Left kidney (tissue), 2 donors: ENCODE results near the gene COMT. TPM values are rescaled to one million over a fixed set of nuclear protein-coding genes. Genes with fewer than 3 reads are reported as not detected.
A peak's percentile ranks its signal among the peaks of the same experiment; 100 is the strongest.
"Not testable (repeated sequence)": the region's sequence is repeated elsewhere in the genome, so short reads cannot be mapped to it uniquely, and the experiment has no call there.

Experiments used
- DNase-seq: peaks from one replicate; pipeline ENCODE4 v3.0.0-alpha.2; 2013
- polyA plus RNA-seq: library from polyadenylated mRNA; unstranded; fragments of 120-200 nt; gene quantifications from one replicate; pipeline ENCODE4 v1.2.1, GENCODE V29; 2013; ENCODE audit not compliant: insufficient read length

COMT gene
- polyA plus RNA-seq, 1 donor = 79.1 TPM

DNA sequence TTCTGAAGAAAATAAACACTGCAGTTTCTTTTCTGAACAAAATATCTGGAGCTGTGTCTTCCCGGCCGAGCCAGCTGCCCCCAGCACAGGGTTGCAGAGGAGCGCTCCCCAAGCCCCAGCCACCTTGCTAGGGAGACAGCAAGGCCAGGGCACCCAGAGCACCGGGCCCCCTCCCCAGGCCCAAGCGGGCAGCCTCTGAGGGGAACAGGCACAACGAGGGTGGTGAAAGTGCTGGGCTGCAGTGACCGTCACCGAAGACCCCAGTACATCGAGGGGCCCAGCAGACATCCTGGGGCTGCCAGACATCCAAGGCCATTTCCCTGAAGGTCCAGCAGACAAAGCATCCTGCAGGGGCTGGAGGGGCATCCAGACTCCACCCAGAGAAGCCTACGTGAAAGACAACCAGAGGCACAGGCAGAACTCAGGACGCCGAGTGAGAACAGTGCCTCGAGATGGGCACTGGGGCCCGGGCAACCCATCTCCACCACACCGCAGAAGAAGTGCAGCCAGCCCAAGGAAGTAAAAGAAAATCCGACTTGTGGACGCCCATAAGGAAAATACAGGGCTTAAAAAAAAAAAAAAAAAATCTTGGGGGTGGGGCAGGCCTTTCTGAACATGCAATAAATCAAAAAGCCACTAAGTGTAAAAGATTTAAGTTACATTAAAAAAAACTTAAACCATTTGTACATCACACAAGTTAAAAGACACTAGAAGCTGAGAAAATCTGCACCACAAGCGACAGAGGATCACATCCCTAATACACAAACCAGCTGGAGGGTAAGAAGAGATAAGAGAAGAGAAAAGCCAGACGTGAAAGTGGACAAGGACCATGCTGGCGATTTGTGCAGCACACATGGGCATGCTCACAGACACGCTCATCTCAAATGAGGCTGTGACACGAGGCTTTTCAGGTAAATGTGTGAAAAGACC is 36.0 kb upstream of the COMT start:
- no peak for DNase-seq

DNA sequence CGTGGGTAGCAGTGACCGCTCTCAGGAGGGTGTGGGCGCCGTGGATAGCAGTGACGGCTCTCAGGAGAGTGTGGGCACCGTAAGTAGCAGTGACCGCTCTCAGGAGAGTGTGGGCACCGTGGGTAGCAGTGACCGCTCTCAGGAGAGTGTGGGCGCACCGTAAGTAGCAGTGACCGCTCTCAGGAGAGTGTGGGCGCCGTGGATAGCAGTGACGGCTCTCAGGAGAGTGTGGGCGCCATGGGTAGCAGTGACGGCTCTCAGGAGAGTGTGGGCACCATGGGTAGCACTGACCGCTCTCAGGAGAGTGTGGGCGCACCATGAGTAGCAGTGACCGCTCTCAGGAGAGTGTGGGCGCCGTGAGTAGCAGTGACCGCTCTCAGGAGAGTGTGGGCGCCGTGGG is 34.7 kb upstream of the COMT start:
- DNase-seq = not testable (repeated sequence)

DNA sequence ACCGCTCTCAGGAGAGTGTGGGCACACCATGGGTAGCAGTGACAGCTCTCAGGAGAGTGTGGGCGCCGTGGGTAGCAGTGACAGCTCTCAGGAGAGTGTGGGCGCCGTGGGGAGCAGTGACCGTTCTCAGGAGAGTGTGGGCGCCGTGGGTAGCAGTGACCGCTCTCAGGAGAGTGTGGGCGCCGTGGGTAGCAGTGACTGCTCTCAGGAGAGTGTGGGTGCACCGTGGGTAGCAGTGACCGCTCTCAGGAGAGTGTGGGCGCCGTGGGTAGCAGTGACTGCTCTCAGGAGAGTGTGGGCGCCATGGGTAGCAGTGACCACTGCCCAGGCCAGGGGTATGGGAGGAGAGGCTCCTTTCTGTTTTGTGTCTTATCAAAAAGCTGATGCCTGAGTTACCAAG is 33.7 kb upstream of the COMT start:
- not testable (repeated sequence) for DNase-seq

DNA sequence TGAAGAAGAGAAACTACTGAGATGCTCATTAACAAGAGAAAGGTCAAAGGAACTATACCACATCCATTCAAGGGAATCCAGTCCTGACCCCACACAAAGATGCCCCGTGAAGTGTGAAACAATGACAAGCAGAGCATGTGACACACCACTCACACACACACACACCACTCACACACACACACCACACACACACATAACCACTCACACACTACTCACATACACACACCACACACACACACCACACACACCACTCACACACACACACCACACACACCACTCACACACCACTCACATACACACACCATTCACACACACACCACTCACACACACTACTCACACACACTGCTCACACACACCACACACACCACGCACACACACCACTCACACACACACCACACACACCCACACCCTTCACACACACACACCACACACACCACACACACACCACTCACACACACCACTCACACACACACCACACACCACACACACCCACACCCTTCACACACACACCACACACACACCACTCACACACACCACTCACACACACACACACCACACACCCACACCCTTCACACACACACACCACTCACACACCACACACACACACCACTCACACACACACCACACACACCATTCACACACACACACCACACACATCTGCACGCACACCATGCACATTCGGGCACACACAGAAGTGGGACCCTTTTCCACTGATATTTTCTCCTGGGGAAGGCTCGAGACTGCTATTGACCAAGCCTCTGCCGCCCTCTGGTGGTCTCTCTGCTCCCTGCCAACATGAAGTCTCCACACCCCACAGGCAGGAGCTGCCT is 32.0 kb upstream of the COMT start:
- peak; percentile 72 for DNase-seq

DNA sequence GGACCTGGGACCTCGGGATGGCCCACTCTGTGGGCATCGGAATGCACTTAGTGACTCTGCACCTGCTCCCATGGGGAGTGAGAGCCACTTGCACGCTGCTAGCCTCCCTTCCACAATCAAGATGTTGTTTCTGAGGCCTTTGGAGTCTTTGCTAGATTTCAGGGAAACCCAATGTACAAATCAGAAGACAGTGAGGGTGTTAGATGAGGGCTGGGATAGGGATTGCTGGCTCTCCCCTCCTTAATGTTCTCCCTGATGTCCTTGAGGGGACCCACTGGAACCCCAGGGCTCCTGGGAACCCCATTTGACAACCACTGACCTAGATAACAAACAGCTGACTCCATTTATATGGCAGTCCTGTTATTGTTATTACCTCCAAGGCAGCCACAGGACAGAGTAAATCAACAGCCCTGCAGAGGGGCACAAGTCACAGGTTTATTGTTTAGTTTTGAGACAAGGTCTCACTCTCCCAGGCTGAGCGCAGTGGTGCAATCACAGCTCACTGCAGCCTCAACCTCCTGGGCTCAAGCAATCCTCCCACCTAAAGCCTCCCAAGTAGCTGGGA is 31.3 kb upstream of the COMT start:
- DNase-seq = no peak

DNA sequence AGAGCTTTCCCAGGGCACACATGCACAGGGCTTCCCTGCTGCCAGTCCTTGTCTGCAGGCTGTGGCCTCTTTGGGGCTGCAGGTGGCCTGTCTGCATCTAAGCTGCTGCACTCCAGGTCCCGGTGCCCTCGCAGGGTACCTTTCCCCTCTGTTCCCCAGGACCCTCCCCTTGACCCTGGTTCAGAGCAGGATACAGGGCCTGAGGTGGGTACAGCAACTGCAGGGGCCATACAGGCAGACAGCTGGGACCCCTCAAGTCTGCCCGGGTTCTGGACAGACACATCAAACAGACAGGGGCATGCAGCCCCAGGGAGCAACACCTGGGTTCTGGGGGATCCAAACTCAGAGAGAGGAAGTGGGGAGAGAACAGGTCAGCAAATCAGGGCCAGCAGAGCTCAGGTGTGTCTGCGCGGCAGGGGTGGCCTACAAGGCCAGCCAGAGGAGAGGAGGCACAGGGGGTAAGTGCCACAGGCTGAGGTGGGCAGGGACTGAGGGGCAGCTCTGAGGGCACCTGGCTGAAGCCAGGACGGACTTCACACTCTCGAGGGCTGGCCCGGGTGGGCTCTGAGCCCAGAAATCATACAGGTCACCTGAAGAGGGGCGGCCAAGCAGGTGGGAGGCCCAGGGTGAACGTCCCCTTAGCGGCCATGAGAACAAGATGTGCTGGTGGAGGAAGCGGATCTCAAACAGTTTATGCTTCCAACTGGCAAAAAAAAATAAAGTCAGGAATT is 29.9 kb upstream of the COMT start:
- no peak for DNase-seq

DNA sequence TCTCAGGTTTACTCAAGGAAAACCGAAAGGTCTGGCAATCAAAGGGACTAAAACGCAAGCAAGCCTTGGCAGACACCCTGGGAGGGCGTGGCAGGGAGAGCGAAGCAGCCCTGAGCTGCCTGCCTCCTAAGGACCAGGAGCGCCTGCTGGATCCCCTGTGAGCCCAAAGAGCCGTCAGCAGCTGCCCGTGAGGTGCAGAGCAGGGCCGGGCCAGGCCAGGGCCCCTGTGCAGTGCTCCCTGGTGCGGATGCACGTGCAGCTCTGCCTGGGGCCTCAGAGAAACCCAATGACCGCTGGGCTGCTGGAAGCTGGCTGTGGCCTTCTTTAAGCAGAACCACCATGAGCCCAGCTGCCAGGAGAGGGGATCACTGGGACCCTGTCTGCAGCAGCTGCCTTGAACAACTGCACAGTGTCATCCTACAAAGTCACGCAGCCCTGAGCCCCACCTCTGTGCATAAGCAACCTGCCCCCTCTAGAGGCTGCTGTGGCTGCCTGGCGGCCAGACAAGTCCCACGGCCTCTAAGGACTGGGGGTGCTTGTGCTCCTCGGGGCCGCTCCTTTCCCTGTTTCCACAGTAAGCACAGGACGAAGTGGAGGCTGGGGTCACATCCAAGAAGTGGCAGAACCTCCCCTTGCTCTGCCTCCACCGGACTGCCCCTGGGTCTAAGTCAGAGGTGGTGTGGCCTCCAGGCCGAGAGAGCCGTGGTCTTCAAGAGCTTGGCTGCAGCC is 29.1 kb upstream of the COMT start:
- no peak for DNase-seq

DNA sequence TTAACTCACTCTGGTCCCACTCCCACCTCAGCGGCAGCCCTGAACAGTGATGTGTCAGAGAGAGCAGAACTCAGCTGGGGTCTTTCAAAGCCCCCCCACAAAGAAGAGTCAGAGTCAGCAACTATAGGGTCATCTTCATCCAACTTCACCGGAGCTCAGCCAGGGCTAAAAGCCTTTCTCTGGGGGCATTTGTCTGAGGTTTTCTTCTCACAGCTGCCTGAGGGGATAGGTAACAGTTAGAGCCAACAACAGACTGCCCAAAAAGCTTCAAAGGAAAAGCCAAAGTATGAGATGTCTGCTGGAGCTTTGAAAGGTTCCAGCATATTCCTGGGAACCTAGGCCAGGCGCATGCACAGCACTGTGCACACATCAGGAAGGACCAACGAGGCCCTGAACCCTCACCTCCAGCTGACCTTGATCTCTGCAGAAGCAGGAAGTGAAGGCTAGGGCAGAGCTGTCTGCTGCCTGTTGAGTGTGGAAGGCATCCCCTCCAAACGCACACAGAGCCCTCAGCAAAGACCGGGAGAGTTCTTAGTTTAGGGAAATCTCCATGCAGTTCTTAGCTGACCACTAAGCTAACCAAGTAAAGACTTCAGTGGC is 28.1 kb upstream of the COMT start:
- no peak for DNase-seq

DNA sequence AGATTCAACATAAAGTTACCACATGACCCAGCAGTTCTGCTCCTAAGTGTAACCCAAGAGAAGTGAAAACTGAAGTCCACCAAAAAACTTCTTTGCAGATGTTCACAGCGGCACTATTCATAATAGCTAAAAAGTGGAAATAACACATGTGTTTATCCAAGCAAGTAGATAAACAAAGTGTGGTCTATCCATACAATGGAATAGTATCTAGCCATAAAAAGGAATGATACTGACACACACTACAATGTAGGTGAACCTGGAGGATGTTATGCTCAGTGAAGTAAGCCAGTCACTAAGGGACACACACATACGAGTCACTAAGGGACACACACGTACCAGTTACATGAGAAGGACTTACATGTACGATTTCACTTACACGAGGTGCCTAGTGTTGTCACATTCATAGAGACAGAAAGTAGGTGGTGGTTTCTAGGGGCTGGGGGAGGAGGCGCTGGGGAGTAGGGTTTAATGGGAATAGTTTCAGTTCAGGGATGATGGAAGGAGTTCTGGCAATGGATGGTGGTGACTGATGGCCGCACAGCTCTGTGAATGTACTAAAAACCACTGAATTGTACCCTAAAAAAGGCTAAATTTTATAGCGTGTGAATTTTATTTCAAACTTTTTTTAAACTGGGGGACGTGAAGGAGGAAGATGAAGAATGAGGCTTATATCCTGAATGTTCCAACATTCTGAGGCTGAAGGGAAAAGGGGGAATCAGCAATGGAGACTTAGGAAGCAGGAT is 27.2 kb upstream of the COMT start:
- DNase-seq = no peak

DNA sequence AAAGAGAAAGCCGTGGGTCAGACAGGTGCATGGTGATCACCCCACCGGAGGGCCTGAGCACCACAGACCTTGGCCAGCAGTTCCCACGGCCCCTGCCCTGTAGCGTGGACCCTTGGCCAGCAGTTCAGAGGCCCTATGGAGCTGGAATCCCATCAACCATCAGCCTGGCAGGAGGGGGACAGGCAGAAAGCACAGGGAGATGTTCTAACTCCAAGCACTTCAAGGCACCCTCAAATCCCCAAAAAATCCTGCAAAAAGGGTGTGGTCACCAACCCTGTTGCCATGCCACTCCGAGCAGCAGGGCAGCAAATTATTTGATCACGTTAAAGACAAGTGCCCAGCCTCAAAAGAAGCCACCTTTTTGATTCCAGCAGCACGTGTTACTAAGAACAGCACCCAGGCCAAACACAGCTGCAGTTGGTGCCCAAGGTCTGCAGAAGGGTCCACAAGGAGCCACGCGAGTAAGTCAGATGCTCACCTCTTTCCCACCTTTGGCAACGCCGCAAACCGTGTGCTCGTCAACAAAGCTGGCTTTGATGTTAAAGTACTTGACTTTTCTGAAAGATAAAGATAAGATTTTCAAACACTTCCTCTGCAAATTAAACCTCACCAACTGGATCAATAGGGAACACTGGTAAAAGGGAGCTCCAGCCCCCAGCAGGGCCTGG is 26.2 kb upstream of the COMT start:
- no peak for DNase-seq

DNA sequence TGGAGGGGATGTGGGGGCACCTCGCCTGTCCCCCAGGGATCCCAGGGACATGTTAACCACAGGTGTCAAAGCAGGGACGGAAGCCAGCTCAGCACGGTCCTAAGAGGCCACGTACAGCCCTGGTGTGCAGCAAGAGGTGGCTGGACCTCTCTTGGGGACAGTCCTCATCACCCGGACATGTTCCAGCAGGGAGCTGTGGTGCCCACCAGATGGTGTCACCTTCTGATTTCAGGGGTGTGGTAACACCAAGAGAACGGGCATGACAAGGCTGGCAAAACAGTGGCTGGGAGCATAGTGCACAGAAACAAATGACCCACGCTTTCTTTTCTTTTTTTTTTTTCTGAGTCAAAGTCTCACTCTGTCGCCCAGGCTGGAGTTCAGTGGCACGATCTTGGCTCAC is 25.6 kb upstream of the COMT start:
- no peak for DNase-seq

DNA sequence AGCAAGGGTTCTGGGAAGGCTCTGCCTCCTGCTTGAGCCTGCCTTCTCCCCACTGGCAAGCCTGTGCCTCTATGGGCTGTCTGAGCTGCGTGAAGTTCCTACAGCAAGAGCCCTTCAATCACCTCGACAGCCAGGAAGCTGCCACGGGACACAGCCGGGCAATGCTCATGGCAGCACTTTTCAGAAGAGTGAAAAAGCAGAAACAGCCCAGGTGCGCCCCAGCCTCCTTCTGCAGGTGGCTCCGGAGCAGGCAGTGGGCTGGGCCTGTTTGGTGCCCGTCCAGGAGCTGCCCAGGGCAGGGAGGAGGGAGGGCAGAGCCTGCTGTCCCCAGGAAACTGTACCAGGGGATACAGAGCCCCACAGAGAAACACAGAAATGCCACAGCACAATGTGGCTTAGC is 24.6 kb upstream of the COMT start:
- no peak for DNase-seq

DNA sequence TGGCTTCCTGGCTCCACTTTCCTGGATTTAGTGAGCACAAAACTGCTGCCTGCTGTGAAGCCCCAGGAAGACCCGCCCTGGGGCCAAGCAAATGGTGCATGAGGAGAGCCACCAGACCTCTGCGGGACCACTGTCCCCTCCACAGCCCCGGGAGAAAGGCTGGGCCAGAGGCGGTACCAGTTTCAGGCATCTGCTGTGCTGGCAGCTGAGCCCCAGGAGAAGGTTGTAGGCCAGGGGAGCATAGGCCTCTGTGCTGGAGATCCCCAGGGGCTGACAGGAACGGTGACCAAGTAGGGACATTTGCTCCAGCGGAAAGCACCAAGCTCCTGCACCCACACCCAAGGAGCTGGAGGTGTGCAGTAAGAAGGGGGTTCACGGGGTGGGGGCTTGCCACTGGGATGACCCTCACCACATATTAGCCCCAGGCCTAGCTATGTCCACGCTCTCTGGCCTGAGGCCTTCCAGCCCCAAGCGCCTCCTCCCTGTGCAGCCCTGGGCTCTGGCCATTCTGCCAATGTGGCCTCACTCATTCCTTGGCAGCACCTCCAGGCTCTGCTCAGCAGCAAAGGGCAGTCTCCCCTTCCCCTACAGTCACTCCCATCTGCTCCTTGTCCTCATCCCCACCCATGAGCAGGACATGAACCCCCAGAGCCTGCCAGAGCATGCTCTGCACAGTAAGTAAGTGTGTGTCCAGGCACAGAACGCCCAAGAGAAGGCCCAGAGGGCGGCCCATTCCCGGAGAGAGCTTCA is 24.0 kb upstream of the COMT start:
- no peak for DNase-seq

DNA sequence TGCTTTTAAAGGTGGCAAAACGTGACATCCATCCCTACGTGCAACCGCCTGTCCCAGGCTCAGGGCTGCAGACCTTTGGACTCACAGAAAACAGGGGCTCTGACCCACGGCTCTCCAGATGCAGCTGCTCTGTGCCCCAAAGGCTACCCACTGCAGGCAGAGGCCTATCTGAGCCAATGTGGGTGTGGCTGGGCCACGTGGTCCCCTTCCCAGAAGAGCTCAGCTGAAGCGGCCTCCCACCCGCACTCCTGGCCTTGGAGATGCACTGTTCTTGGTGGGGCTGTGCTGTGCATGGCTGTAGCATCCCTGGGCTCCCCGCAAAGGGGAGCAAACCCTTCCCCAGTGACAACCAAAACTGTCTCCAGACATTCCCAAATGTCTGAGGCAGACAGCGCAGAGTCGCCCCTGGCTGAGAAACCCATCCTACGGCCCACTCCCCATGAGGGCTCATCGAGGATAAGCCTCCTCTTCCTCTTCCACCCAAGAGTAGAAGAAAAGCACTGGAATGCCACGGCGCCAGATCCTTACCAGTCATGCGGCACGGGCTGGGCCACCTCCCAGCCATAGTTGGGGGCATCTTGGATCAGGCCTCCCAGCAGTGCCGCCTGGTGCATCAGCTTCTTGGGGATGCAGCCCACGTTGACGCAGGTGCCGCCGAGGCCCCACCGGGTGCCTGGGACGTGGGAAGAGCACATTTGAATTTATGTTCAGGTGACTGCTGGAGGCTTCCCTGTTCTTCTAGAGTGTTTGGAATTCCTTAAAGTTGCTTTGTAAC is 23.1 kb upstream of the COMT start:
- DNase-seq = no peak

DNA sequence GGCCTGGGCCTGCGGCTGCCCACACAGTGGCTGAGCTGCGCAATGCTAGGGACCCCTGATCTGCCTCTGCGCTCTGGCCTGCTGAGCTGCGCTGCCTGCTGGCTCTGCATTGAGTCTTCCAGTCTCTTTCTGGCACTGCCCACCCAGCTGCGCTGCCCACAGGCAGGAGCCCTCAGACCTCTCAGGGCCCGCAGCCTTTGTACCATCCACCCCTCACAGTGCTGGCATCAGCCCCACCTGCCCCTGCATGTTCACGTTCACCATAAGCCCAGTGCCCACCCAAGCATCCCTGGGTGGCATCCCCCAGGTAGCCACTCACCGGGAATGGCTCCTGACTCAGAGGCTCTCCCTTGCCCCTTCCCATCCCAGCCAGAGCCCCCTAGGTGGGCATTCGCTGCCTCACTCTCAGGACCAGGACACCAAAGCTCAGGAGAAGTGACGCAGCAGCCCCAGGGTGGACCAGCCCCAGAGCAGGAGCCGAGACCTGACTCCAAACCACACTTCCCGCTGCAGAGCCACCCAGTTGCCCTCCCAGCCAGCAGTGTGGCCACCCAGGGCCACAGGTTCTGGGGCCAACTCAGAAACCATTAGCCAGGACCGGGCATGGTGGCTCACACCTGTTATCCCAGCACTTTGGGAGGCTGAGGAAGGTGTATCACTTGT is 21.7 kb upstream of the COMT start:
- DNase-seq = no peak

DNA sequence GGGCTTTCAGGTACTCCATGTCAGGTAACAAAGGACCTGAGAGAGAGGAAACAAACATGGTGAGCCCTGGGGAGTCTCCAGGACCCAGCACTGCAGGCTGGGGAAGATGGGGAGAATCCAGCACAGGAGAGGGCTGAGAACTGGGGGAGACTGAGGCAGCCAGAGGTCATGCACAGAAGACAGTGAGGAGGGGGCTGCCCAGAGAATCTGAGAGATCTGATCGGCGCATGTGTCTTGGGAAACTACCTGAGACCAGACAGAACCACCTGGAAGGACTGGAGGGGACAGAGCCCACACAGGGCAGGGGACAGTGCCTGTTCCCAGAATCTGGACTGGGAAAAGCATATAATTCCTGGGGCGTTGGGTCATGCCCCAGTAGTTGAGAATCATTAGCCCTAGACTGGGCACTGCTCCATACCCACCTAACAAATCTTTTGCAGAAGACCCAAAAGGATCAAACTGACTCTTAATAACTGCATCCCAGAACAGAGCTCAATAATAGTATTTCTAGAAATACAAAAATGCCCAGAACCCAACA is 20.0 kb upstream of the COMT start:
- no peak for DNase-seq

DNA sequence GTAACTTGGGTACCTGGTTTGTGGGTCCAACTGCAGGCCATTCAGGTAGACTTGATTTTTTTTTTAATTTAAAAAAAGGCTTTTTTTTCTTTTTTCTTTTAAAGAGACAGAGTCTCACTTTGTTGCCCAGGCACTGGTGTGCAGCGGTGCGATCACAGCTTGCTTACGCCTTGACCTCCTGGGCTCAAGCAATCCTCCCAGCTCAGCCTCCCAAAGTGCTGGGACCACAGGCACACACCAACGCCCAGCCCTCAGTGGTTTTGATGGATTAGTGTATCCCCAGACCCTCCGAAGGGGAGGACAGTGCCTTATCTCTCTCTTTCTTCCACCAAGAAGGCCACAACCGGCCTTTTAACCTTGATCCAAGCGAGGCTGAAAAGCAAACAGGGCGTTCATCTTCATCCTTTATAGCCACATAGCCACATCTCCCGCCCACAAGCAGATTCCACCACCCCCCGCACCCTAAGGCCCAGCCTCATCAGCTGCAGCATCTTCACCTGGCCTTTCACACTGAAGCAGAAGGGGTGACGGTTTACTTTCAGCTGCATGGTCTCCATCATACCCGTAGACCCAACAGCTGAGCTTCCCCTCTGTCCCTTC is 17.6 kb upstream of the COMT start:
- no peak for DNase-seq
